RWPE2 (cell line): ENCODE data around the gene CNPY1.

ENCODE experiments used
- ATAC-seq: fragments of 200-7000 bp; cut with Tn5 transposase; 3 replicates; pipeline ENCODE4 v1.9.1; 2021; ENCODE audit warnings: low read depth
- DNase-seq: peaks from one replicate; pipeline ENCODE4 v3.0.0-alpha.2; 2020; ENCODE audit warnings: low spot score
- H3K27ac ChIP-seq: fragments of 450-650 bp; 2 replicates; pipeline ENCODE4 v1.5.1; 2017; ENCODE audit warnings: mild to moderate bottlenecking; ENCODE audit not compliant: poor library complexity, severe bottlenecking
- H3K27me3 ChIP-seq: fragments of 250-450 bp; sonication (Bioruptor Pico); 2 replicates; pipeline ENCODE4 v1.5.1; 2021; ENCODE audit warnings: mild to moderate bottlenecking, moderate library complexity; ENCODE audit not compliant: insufficient read depth, poor library complexity, severe bottlenecking
- H3K36me3 ChIP-seq: fragments of 250-450 bp; sonication (Bioruptor Pico); 2 replicates; pipeline ENCODE4 v1.5.1; 2020; ENCODE audit warnings: low read depth, mild to moderate bottlenecking, moderate library complexity
- H3K4me1 ChIP-seq: fragments of 250-450 bp; sonication (Bioruptor Pico); 2 replicates; pipeline ENCODE4 v1.5.1; 2021; ENCODE audit warnings: mild to moderate bottlenecking, moderate library complexity; ENCODE audit not compliant: insufficient read depth, poor library complexity, severe bottlenecking
- H3K4me3 ChIP-seq: fragments of 250-450 bp; sonication (Bioruptor Pico); 2 replicates; pipeline ENCODE4 v1.5.1; 2021; ENCODE audit warnings: mild to moderate bottlenecking, moderate library complexity; ENCODE audit not compliant: severe bottlenecking
- H3K9me3 ChIP-seq: fragments of 250-450 bp; sonication (Bioruptor Pico); 2 replicates; pipeline ENCODE4 v1.5.1; 2021; ENCODE audit warnings: mild to moderate bottlenecking, moderate library complexity; ENCODE audit not compliant: severe bottlenecking
- TF ChIP-seq, protein P1 (sequence below): fragments of 450-650 bp; IDR thresholded peaks from one replicate; pipeline ENCODE4 v1.5.1; 2017; ENCODE audit warnings: mild to moderate bottlenecking, moderate library complexity; ENCODE audit not compliant: poor library complexity, severe bottlenecking

Gene CNPY1

GRCh38 chr7:155465761-155466141, 80.6 kb downstream of the CNPY1 start:
- no peaks in the 10 kb centered on the region for H3K36me3 ChIP-seq
- no peak overlapping the region for H3K4me3 ChIP-seq
- no peak for DNase-seq
- TF ChIP-seq, protein P1, sequence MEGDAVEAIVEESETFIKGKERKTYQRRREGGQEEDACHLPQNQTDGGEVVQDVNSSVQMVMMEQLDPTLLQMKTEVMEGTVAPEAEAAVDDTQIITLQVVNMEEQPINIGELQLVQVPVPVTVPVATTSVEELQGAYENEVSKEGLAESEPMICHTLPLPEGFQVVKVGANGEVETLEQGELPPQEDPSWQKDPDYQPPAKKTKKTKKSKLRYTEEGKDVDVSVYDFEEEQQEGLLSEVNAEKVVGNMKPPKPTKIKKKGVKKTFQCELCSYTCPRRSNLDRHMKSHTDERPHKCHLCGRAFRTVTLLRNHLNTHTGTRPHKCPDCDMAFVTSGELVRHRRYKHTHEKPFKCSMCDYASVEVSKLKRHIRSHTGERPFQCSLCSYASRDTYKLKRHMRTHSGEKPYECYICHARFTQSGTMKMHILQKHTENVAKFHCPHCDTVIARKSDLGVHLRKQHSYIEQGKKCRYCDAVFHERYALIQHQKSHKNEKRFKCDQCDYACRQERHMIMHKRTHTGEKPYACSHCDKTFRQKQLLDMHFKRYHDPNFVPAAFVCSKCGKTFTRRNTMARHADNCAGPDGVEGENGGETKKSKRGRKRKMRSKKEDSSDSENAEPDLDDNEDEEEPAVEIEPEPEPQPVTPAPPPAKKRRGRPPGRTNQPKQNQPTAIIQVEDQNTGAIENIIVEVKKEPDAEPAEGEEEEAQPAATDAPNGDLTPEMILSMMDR: no peak
- no peak for ATAC-seq
- no peaks in the 10 kb centered on the region for H3K4me1 ChIP-seq
- H3K27ac ChIP-seq: no peak overlapping the region
- H3K9me3 ChIP-seq: no peaks in the 10 kb centered on the region
- H3K27me3 ChIP-seq: peaks cover 100% of the 10 kb centered on the region

GRCh38 chr7:155464948-155465739, 81.2 kb downstream of the CNPY1 start:
- H3K27me3 ChIP-seq: peaks cover 100% of the 10 kb centered on the region
- no peak for ATAC-seq
- TF ChIP-seq, protein P1: no peak
- no peak overlapping the region for H3K4me3 ChIP-seq
- H3K27ac ChIP-seq: no peak overlapping the region
- H3K36me3 ChIP-seq: no peaks in the 10 kb centered on the region
- H3K4me1 ChIP-seq: no peaks in the 10 kb centered on the region
- no peaks in the 10 kb centered on the region for H3K9me3 ChIP-seq
- no peak for DNase-seq

DNA sequence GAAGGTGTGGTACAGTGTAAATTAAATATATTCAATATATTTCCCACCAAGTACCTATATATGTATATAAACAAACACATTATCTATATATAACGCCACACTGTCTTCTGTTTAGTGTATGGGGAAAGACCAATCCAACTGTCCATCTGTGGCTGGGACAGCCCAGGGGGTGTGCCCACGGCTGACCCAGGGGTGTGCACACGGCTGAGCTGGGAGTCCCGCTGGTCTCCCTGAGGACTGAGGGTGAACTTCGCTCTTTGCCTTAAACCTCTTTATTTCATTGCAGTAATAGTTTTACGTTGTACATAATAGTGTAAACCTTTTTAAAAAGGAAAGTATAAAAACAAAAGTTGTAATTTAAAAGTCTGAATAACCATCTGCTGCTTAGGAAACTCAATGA, 82.2 kb downstream of the CNPY1 start:
- H3K27me3 ChIP-seq: peaks cover 100% of the 10 kb centered on the region
- H3K36me3 ChIP-seq: no peaks in the 10 kb centered on the region
- no peak for ATAC-seq
- TF ChIP-seq, protein P1: no peak
- no peak overlapping the region for H3K4me3 ChIP-seq
- H3K9me3 ChIP-seq: no peaks in the 10 kb centered on the region
- H3K27ac ChIP-seq: no peak overlapping the region
- no peaks in the 10 kb centered on the region for H3K4me1 ChIP-seq
- no peak for DNase-seq

DNA sequence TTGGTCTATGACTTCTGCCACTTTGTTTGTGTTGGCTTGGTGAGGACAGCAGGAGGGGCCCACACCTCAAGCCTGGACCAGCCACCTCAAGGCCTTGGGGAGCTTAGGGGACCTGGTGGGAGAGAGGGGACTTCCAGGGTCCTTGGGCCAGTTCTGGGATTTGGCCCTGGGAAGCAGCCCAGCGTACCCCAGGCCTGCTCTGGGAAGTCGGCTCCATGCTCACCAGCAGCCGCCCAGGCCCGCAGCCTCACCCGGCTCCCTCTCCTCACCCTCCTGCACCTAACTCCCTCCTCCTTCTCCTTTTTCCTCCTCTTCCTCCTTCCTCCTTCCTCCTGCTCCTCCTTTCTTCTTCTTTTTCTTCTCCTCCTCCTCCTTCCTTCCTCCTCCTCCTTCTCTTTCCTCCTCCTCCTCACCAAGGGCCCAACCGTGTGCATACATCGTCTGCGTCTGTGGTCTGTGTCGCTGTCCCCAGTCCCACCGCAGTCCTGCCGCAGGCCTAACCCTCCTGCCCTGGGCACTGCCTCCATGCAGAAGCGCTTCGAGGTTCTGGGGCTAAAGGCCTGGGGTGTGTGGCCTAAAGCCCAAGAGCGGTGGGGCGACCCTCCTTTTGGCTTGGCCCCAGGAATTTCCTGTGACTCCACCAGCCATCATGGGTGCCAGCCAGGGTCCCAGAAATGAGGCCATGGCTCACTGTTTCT, 83.1 kb downstream of the CNPY1 start:
- no peak overlapping the region for H3K4me3 ChIP-seq
- H3K9me3 ChIP-seq: no peaks in the 10 kb centered on the region
- TF ChIP-seq, protein P1: no peak
- no peaks in the 10 kb centered on the region for H3K4me1 ChIP-seq
- H3K27ac ChIP-seq: no peak overlapping the region
- DNase-seq (peak; percentile 45), ATAC-seq (no peak)
- H3K27me3 ChIP-seq: peaks cover 100% of the 10 kb centered on the region
- H3K36me3 ChIP-seq: no peaks in the 10 kb centered on the region

GRCh38 chr7:155462163-155462735, 84.1 kb downstream of the CNPY1 start:
- peaks cover 95% of the 10 kb centered on the region for H3K27me3 ChIP-seq
- TF ChIP-seq, protein P1: no peak

More at GRCh38 chr7:155462163-155462735, 84.1 kb downstream of the CNPY1 start:
- DNase-seq (peak; percentile 46), ATAC-seq (no peak)
- H3K4me1 ChIP-seq: no peaks in the 10 kb centered on the region
- H3K27ac ChIP-seq: no peak overlapping the region
- H3K9me3 ChIP-seq: no peaks in the 10 kb centered on the region
- H3K36me3 ChIP-seq: no peaks in the 10 kb centered on the region
- no peak overlapping the region for H3K4me3 ChIP-seq
